ENCODE measurements around the gene ITPR2.

GRCh38 chr12:26323673-26324072, 509.3 kb downstream of the ITPR2 start:
- TF ChIP-seq REST (IDR thresholded peaks at IDR 0.05; ENCODE audit: insufficient read depth in 1 of 2, low read depth in 2 of 2, low read length in 2 of 2): no peak
- no peak for TF ChIP-seq TAF1 (IDR thresholded peaks at IDR 0.05; ENCODE audit: borderline replicate concordance, insufficient read depth, low read length)
- no peak for TF ChIP-seq POLR2AphosphoS5 (IDR thresholded peaks at IDR 0.05; ENCODE audit: low read depth, low read length)

All from PFSK-1 (cell line).